Gastrocnemius medialis (tissue), 4 donors: ENCODE measurements around the gene HMCN2.

ENCODE experiments used
- POLR2A ChIP-seq, 2 donors: fragments of 450-650 bp; IDR thresholded peaks; one replicate each; pipeline ENCODE4 v1.6.1; 2017; ENCODE audit warnings: antibody characterized with exemption in 2 of 2, mild to moderate bottlenecking in 2 of 2, moderate library complexity in 2 of 2
- TF ChIP-seq, protein P1 (sequence below), 5 experiments: fragments of 450-650 bp in 3 of 5; fragments of 200-600 bp in 2 of 5; sonication (generic) in 2 of 5; IDR thresholded peaks in 4 of 5; conservative IDR thresholded peaks in 1 of 5; 1 replicate in 4 of 5; 2 replicates in 1 of 5; pipeline ENCODE4 v1.5.1; 2016 to 2019; ENCODE audit warnings: antibody characterized with exemption in 5 of 5, mild to moderate bottlenecking in 3 of 5, moderate library complexity in 3 of 5

- TF ChIP-seq, protein P1, sequence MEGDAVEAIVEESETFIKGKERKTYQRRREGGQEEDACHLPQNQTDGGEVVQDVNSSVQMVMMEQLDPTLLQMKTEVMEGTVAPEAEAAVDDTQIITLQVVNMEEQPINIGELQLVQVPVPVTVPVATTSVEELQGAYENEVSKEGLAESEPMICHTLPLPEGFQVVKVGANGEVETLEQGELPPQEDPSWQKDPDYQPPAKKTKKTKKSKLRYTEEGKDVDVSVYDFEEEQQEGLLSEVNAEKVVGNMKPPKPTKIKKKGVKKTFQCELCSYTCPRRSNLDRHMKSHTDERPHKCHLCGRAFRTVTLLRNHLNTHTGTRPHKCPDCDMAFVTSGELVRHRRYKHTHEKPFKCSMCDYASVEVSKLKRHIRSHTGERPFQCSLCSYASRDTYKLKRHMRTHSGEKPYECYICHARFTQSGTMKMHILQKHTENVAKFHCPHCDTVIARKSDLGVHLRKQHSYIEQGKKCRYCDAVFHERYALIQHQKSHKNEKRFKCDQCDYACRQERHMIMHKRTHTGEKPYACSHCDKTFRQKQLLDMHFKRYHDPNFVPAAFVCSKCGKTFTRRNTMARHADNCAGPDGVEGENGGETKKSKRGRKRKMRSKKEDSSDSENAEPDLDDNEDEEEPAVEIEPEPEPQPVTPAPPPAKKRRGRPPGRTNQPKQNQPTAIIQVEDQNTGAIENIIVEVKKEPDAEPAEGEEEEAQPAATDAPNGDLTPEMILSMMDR (IDR thresholded peaks at IDR 0.05 in 4 of 5, conservative IDR thresholded peaks at IDR 0.05 in 1 of 5) = no peak
- TF ChIP-seq POLR2A (IDR thresholded peaks at IDR 0.05) = no peak
Measured at GRCh38 chr9:130323051-130323745, 57.6 kb downstream of the HMCN2 start.
